Measurements from ENCODE around the gene CSMD2. TPM values are rescaled to one million over a fixed set of nuclear protein-coding genes. Genes with fewer than 3 reads are reported as not detected.

Gene CSMD2
- total and polyA plus RNA-seq, 2 donors (not counting 1 experiment from before 2014, with no cell fraction given): 2.2 to 7.6 TPM

DNA sequence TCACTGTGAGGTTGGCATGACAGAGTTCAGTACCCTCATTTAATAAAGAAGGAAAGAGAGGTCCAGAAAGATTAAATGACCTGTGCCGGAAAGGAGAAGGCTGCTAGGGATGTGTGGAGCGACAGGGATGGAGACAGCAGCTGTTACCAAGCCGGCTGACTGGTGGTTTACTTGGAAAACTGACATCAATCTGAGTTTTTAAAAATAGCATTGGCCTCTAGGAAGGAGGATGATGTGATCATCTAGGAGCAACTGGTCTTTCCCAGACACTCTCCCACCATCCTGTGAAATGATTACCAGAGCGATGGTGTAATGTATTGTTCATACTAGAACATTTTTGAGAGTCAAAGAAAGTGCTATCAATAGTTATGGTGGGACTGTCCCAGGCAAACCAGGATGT lies 538.2 kb downstream of the CSMD2 start:
- no peaks in the 10 kb centered on the region for H4K20me1 ChIP-seq (ENCODE audit: control insufficient read depth, extremely low read depth, insufficient read depth, low read length)
- H3K79me2 ChIP-seq (ENCODE audit: control insufficient read depth, insufficient read depth, low read length): no peaks in the 10 kb centered on the region
- H2AFZ ChIP-seq (ENCODE audit: low read length): no peak overlapping the region
- H3K4me3 ChIP-seq (replicated peaks in 1 of 4; ENCODE audit: control extremely low read depth in 1 of 4, insufficient read depth in 1 of 4, low read depth in 3 of 4, low read length in 4 of 4): no peak overlapping the region
- no peaks in the 10 kb centered on the region for H3K27me3 ChIP-seq (ENCODE audit: control insufficient read depth, insufficient read depth, low read length)
- no peaks in the 10 kb centered on the region for H3K4me1 ChIP-seq (ENCODE audit: control insufficient read depth, extremely low read depth, insufficient read depth, low read length)
- no peaks in the 10 kb centered on the region for H3K9me3 ChIP-seq (ENCODE audit: control insufficient read depth, insufficient read depth, low read depth, low read length)
- H3K4me2 ChIP-seq (ENCODE audit: extremely low read depth, insufficient read depth, low read length): no peak overlapping the region
- no peak overlapping the region for H3K9ac ChIP-seq (ENCODE audit: insufficient read depth, low read length)
- no peak for TF ChIP-seq EZH2 (IDR thresholded peaks at IDR 0.05; ENCODE audit: low read length, missing control alignments)
- TF ChIP-seq, protein P1, sequence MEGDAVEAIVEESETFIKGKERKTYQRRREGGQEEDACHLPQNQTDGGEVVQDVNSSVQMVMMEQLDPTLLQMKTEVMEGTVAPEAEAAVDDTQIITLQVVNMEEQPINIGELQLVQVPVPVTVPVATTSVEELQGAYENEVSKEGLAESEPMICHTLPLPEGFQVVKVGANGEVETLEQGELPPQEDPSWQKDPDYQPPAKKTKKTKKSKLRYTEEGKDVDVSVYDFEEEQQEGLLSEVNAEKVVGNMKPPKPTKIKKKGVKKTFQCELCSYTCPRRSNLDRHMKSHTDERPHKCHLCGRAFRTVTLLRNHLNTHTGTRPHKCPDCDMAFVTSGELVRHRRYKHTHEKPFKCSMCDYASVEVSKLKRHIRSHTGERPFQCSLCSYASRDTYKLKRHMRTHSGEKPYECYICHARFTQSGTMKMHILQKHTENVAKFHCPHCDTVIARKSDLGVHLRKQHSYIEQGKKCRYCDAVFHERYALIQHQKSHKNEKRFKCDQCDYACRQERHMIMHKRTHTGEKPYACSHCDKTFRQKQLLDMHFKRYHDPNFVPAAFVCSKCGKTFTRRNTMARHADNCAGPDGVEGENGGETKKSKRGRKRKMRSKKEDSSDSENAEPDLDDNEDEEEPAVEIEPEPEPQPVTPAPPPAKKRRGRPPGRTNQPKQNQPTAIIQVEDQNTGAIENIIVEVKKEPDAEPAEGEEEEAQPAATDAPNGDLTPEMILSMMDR (conservative IDR thresholded peaks at IDR 0.05 in 1 of 2, IDR thresholded peaks at IDR 0.05 in 1 of 2; ENCODE audit: low read depth in 1 of 2, low read length in 2 of 2): no peak
- DNase-seq (ENCODE audit: low read depth in 2 of 2): no peak
- no peak overlapping the region for H3K27ac ChIP-seq (ENCODE audit: insufficient read depth, low read length)
- no peaks in the 10 kb centered on the region for H3K36me3 ChIP-seq (ENCODE audit: control insufficient read depth, insufficient read depth, low read length)

DNA sequence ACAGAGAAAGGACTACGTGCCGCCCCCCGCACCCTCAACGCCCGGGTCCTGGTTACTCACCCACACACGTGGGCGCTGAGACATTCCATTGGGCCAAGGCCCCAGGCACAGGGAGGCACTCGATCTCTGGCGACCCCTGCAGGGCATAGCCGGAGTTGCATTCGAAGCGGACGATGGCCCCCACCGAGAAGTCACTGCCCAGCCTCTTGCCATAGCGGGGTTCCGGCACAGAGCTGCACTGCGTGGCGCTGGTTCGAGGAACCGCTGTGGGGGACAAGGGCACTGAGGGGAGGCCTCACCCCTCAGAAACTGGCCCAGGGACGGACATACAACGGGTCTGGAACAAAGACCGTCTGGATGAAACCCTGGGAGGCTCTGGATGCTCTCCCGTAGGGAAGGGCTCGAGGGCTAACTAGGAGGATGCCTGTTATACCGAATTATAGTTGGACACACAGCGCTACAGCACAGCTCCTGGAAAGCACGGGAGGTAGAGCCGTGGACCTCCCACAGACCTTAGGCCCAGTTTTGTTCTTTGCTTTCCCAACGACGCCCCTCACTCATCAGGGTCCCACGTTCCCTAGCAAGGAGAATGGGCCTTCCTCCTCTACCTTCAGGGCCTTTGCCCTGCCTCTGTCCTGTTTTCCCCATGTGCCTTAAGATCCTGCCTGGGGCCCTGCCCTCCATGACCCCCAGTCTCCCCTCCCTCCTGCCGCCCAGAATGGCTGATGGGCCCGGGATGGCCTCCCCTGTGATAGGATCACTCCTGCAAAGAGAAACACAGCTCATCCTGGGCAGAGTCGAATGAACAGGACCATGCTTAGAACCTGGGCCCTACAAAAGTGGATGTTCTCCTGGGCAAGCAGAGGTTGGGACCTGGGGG lies 539.8 kb downstream of the CSMD2 start:
- Histone ChIP-seq H4K20me1 (ENCODE audit: control insufficient read depth, extremely low read depth, insufficient read depth, low read length) (no peaks in the 10 kb centered on the region), H3K27ac (ENCODE audit: insufficient read depth, low read length) (no peak overlapping the region), H3K4me2 (ENCODE audit: extremely low read depth, insufficient read depth, low read length) (no peak overlapping the region), H2AFZ (ENCODE audit: low read length) (no peak overlapping the region), H3K9me3 (ENCODE audit: control insufficient read depth, insufficient read depth, low read depth, low read length) (no peaks in the 10 kb centered on the region), H3K36me3 (ENCODE audit: control insufficient read depth, insufficient read depth, low read length) (no peaks in the 10 kb centered on the region), H3K27me3 (ENCODE audit: control insufficient read depth, insufficient read depth, low read length) (no peaks in the 10 kb centered on the region), H3K4me1 (ENCODE audit: control insufficient read depth, extremely low read depth, insufficient read depth, low read length) (no peaks in the 10 kb centered on the region), H3K9ac (ENCODE audit: insufficient read depth, low read length) (no peak overlapping the region), H3K4me3 (replicated peaks in 1 of 4; ENCODE audit: control extremely low read depth in 1 of 4, insufficient read depth in 1 of 4, low read depth in 3 of 4, low read length in 4 of 4) (no peak overlapping the region), H3K79me2 (ENCODE audit: control insufficient read depth, insufficient read depth, low read length) (no peaks in the 10 kb centered on the region)
- no peak for TF ChIP-seq EZH2 (IDR thresholded peaks at IDR 0.05; ENCODE audit: low read length, missing control alignments)
- TF ChIP-seq, protein P1 (conservative IDR thresholded peaks at IDR 0.05 in 1 of 2, IDR thresholded peaks at IDR 0.05 in 1 of 2; ENCODE audit: low read depth in 1 of 2, low read length in 2 of 2): peak; percentile 11 to 24
- DNase-seq (ENCODE audit: low read depth in 2 of 2): no peak

DNA sequence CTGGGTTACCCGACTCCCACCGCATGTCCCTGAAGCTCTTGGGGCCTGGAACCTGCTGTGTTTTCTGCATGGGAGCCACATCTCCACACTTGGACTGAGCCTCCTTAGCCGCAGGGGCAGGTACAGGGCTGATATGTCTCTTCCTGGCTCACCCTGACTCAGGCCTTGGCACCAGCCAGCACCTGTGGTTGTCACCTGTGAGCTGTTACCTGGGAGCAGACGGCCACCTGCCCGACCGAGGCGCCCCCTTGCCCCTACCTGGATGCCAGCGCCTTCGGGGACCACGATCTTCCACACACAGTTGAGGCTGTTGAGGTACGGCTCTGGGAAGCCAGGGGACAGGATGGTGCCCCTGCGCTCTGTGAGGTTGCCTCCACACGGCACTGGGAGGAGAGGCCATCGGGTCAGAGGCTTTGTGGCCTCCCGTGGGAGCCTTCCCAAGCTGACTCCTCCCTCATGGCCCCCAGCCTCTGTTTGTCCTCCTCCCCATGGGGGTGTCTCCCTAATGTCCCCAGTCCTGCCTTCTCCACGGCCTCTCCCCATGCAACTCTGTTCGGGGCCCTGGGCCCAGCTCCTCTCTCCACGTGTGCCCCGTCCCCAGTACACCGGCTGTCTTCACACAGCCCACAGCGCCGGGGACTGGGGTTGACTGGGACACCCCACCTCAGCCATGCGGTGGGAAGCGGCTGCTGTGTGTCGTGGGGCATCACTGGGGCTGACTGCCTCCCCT lies 540.6 kb downstream of the CSMD2 start:
- Histone ChIP-seq H4K20me1 (ENCODE audit: control insufficient read depth, extremely low read depth, insufficient read depth, low read length) (no peaks in the 10 kb centered on the region), H3K9me3 (ENCODE audit: control insufficient read depth, insufficient read depth, low read depth, low read length) (no peaks in the 10 kb centered on the region)

More for the DNA sequence above, 540.6 kb downstream of the CSMD2 start:
- no peak overlapping the region for H3K4me2 ChIP-seq (ENCODE audit: extremely low read depth, insufficient read depth, low read length)
- no peaks in the 10 kb centered on the region for H3K4me1 ChIP-seq (ENCODE audit: control insufficient read depth, extremely low read depth, insufficient read depth, low read length)
- H3K36me3 ChIP-seq (ENCODE audit: control insufficient read depth, insufficient read depth, low read length): no peaks in the 10 kb centered on the region
- no peak overlapping the region for H2AFZ ChIP-seq (ENCODE audit: low read length)
- H3K79me2 ChIP-seq (ENCODE audit: control insufficient read depth, insufficient read depth, low read length): no peaks in the 10 kb centered on the region
- TF ChIP-seq, protein P1 (conservative IDR thresholded peaks at IDR 0.05 in 1 of 2, IDR thresholded peaks at IDR 0.05 in 1 of 2; ENCODE audit: low read depth in 1 of 2, low read length in 2 of 2): no peak
- no peak for TF ChIP-seq EZH2 (IDR thresholded peaks at IDR 0.05; ENCODE audit: low read length, missing control alignments)
- H3K27me3 ChIP-seq (ENCODE audit: control insufficient read depth, insufficient read depth, low read length): no peaks in the 10 kb centered on the region
- H3K4me3 ChIP-seq (replicated peaks in 1 of 4; ENCODE audit: control extremely low read depth in 1 of 4, insufficient read depth in 1 of 4, low read depth in 3 of 4, low read length in 4 of 4): no peak overlapping the region
- no peak overlapping the region for H3K27ac ChIP-seq (ENCODE audit: insufficient read depth, low read length)
- no peak overlapping the region for H3K9ac ChIP-seq (ENCODE audit: insufficient read depth, low read length)
- no peak for DNase-seq (ENCODE audit: low read depth in 2 of 2)
